Spleen (tissue), 11 donors: ENCODE results near the gene SLC22A3. TPM values are rescaled to one million over a fixed set of nuclear protein-coding genes. Genes with fewer than 3 reads are reported as not detected.

Source experiments
- DNase-seq: peaks from one replicate; pipeline ENCODE4 v3.0.0-alpha.2; 2020
- H3K27ac ChIP-seq, 8 donors: fragments of 200-600 bp; sonication (generic) in 7 of 8; 1 replicate in 4 of 8; 2 replicates in 4 of 8; pipeline versions ENCODE4 v1.5.0 to v1.8.0; 2016 to 2021; ENCODE audit warnings: inconsistent platforms in 4 of 8, mild to moderate bottlenecking in 4 of 8, moderate library complexity in 1 of 8
- H3K27me3 ChIP-seq, 7 donors: fragments of 200-600 bp; sonication (generic) in 6 of 7; replicated peaks in 1 of 7; 1 replicate in 4 of 7; 2 replicates in 3 of 7; pipeline versions ENCODE4 v1.5.0 to v1.8.0; 2016 to 2021; ENCODE audit warnings: inconsistent platforms in 3 of 7, mild to moderate bottlenecking in 1 of 7
- H3K36me3 ChIP-seq, 6 donors: fragments of 200-600 bp; sonication (generic) in 5 of 6; 1 replicate in 4 of 6; 2 replicates in 2 of 6; pipeline versions ENCODE4 v1.5.0 to v1.8.0; 2016 to 2021; ENCODE audit warnings: inconsistent platforms in 2 of 6
- H3K4me1 ChIP-seq, 6 donors: fragments of 200-600 bp; sonication (generic) in 5 of 6; 1 replicate in 3 of 6; 2 replicates in 3 of 6; pipeline versions ENCODE4 v1.5.0 to v1.8.0; 2016 to 2021; ENCODE audit warnings: inconsistent platforms in 3 of 6
- H3K4me3 ChIP-seq, 8 donors: fragments of 200-600 bp; sonication (generic) in 7 of 8; 1 replicate in 4 of 8; 2 replicates in 4 of 8; pipeline versions ENCODE4 v1.5.0 to v1.8.0; 2016 to 2021; ENCODE audit warnings: inconsistent platforms in 4 of 8, mild to moderate bottlenecking in 4 of 8, moderate library complexity in 2 of 8
- H3K9me3 ChIP-seq, 8 donors: fragments of 200-600 bp; sonication (generic) in 7 of 8; 1 replicate in 4 of 8; 2 replicates in 4 of 8; pipeline versions ENCODE4 v1.5.0 to v1.8.0; 2016 to 2021; ENCODE audit warnings: inconsistent platforms in 4 of 8
- POLR2A ChIP-seq, 3 donors: fragments of 450-650 bp; IDR thresholded peaks; one replicate each; pipeline ENCODE4 v1.5.1; 2017; ENCODE audit warnings: antibody characterized with exemption in 3 of 3, mild to moderate bottlenecking in 1 of 3
- POLR2AphosphoS5 ChIP-seq, 3 donors: sonication (generic); formaldehyde crosslinking; IDR thresholded peaks; one replicate each; pipeline ENCODE4 v1.5.1; 2017; ENCODE audit warnings: antibody characterized with exemption in 3 of 3
- WGBS, 5 donors: extraction: QIAGEN DNeasy Blood & Tissue Kit in 3 of 5; methylation state at CpG; one replicate each; pipeline versions ENCODE4 v1.1.5 to v1.1.7; 2013 to 2018; 5-methylcytosine and 5-hydroxymethylcytosine counted together
- intact Hi-C: fragments of 100-400 bp; cut with DNase I; formaldehyde crosslinking; loops from one replicate; pipeline ENCODE4 v1.15.0; 2023; ENCODE audit warnings: low total_unique reads
- polyA plus RNA-seq, 3 donors: library from polyadenylated mRNA; stranded (reverse); fragments of 200-250 nt; gene quantifications; one replicate each; pipeline ENCODE4 v1.2.1, GENCODE V29; 2013
- total RNA-seq, 7 donors: library from RNA; depleted of rRNA in 3 of 7; stranded (reverse); fragments of >200 nt in 3 of 7; fragmentation: NEBNext Ultra II Directional in 4 of 7; extraction: Animal tissue kit (Norgen Biotek cat#: 25700) in 4 of 7; gene quantifications; one replicate each; pipeline versions ENCODE4 v1.1.0 to v1.2.1, GENCODE V29; 2016 to 2021
- TF ChIP-seq, protein P1 (sequence below), 11 experiments: fragments of 200-600 bp in 7 of 11; fragments of 450-650 bp in 4 of 11; sonication (generic) in 4 of 11; IDR thresholded peaks in 8 of 11; conservative IDR thresholded peaks in 3 of 11; 1 replicate in 7 of 11; 2 replicates in 4 of 11; pipeline versions ENCODE4 v1.4.0 to v1.8.0; 2016 to 2021; ENCODE audit warnings: antibody characterized with exemption in 11 of 11, inconsistent platforms in 4 of 11, mild to moderate bottlenecking in 1 of 11
- donor health status: healthy with polysubstance abuse.
- donor health status: DM: no; HTN: no; CAD: no; lungs with moderate emphysema.
- donor health status: DM: no; HTN: no; CAD: no.
- donor health status: Bipolar disorder and iron deficiency.
- donor health status: healthy.
- donor health status: DM: no; HTN: no; CAD: no.
- donor health status: DM: yes; HTN: yes; CAD: no.

Gene SLC22A3
- total and polyA plus RNA-seq, 10 donors: 0.70 to 2.2 (median 1.7) TPM

DNA sequence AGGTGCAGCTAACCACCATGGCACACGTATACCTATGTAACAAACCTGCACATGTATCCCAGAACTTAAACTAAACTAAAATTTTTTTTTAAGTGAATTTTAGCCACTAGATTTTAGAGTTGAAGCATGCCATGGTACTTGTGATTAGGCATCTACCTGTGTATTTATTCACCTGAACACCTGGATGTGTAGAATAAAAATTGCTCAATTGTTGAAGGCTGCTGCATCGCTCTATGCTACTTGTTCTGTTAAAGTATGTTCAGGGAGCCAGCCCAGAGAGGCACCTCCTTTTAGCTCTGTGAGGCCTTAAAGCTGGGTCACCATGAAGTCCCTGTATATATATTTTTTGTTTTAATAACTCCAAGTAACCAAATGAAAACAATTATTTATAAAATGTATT is 28.3 kb downstream of the SLC22A3 start:
- Histone ChIP-seq H3K36me3 (no peaks in the 10 kb centered on the region), H3K27me3 (peaks cover 0 to 15% (median 0%) of the 10 kb centered on the region in 7 donors), H3K4me1 (no peaks in the 10 kb centered on the region), H3K4me3 (no peak overlapping the region), H3K9me3 (peaks cover 0 to 5% (median 0%) of the 10 kb centered on the region in 8 donors), H3K27ac (no peak overlapping the region)
- no peak for TF ChIP-seq POLR2A (IDR thresholded peaks at IDR 0.05)
- TF ChIP-seq, protein P1, sequence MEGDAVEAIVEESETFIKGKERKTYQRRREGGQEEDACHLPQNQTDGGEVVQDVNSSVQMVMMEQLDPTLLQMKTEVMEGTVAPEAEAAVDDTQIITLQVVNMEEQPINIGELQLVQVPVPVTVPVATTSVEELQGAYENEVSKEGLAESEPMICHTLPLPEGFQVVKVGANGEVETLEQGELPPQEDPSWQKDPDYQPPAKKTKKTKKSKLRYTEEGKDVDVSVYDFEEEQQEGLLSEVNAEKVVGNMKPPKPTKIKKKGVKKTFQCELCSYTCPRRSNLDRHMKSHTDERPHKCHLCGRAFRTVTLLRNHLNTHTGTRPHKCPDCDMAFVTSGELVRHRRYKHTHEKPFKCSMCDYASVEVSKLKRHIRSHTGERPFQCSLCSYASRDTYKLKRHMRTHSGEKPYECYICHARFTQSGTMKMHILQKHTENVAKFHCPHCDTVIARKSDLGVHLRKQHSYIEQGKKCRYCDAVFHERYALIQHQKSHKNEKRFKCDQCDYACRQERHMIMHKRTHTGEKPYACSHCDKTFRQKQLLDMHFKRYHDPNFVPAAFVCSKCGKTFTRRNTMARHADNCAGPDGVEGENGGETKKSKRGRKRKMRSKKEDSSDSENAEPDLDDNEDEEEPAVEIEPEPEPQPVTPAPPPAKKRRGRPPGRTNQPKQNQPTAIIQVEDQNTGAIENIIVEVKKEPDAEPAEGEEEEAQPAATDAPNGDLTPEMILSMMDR (IDR thresholded peaks at IDR 0.05 in 8 of 11, conservative IDR thresholded peaks at IDR 0.05 in 3 of 11): no peak
- TF ChIP-seq POLR2AphosphoS5 (IDR thresholded peaks at IDR 0.05): no peak
- intact Hi-C loops: no loop called here
- 89 to 98% (median 97%) methylated on average over 2 of the region's 2 CpGs for WGBS, 5 donors
- no peak for DNase-seq

DNA sequence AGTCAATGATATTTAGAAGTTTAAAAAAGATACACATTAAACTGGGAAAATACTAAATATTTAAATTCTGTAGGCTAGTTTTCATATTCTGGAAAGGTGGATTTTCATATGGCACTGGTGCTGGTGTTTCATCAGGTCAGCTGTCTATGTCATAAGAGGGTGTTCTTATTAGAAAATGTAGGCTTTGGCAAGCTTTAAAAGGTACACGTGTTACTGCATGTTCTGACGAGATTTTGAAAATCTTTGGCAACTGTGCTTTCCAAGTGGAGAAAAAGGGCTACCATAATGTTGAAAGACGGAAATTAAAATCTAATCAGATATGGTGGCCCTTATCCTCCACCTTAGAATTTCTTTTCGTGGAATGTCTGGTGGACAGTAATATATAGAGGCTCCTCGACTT is 30.0 kb downstream of the SLC22A3 start:
- Histone ChIP-seq H3K27ac (no peak overlapping the region), H3K9me3 (peaks cover 0 to 14% (median 11%) of the 10 kb centered on the region in 8 donors), H3K4me1 (no peaks in the 10 kb centered on the region), H3K4me3 (no peak overlapping the region), H3K27me3 (peaks cover 0 to 12% (median 0%) of the 10 kb centered on the region in 7 donors), H3K36me3 (no peaks in the 10 kb centered on the region)
- DNase-seq: no peak
- intact Hi-C loops: no loop called here
- TF ChIP-seq POLR2AphosphoS5 (IDR thresholded peaks at IDR 0.05): no peak
- TF ChIP-seq, protein P1 (IDR thresholded peaks at IDR 0.05 in 8 of 11, conservative IDR thresholded peaks at IDR 0.05 in 3 of 11): no peak
- no peak for TF ChIP-seq POLR2A (IDR thresholded peaks at IDR 0.05)
- 64 to 86% (median 78%) methylated on average over 5 of the region's 5 CpGs for WGBS, 5 donors

DNA sequence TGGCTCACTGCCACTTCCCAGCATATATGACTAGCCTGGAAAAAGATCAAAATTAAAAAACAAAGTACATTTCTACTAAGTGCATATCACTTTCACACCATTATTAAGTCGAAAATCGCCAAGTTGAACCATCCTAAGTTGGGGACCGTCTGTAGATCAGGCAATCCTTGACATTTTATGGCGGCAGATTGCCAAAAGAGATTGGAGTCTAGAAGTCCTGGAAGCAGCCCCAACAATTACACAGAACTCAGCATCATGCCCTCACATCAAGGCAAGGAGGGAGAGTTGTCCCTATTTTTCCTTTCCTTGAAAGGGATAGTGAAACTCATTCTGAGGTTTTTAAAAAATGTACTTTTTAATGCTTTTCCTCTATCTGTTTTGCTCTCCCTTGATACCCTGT is 30.7 kb downstream of the SLC22A3 start:
- Histone ChIP-seq H3K36me3 (no peaks in the 10 kb centered on the region), H3K4me3 (no peak overlapping the region), H3K4me1 (no peaks in the 10 kb centered on the region), H3K27me3 (peaks cover 0 to 6% (median 0%) of the 10 kb centered on the region in 7 donors), H3K9me3 (peaks cover 0 to 20% (median 12%) of the 10 kb centered on the region in 8 donors), H3K27ac (no peak overlapping the region)
- whole genome bisulfite sequencing, 5 donors: 71 to 89% (median 83%) methylated on average over 4 of the region's 4 CpGs
- DNase-seq: no peak
- intact Hi-C loops: no loop called here
- TF ChIP-seq POLR2AphosphoS5 (IDR thresholded peaks at IDR 0.05) (no peak), POLR2A (IDR thresholded peaks at IDR 0.05) (no peak)
- TF ChIP-seq, protein P1 (IDR thresholded peaks at IDR 0.05 in 8 of 11, conservative IDR thresholded peaks at IDR 0.05 in 3 of 11): no peak

GRCh38 chr6:160379466-160379865 is 31.3 kb downstream of the SLC22A3 start:
- H3K4me1 ChIP-seq: no peaks in the 10 kb centered on the region
- H3K36me3 ChIP-seq: no peaks in the 10 kb centered on the region
- H3K4me3 ChIP-seq: no peak overlapping the region
- intact Hi-C loops: no loop called here
- TF ChIP-seq POLR2AphosphoS5 (IDR thresholded peaks at IDR 0.05) (no peak), POLR2A (IDR thresholded peaks at IDR 0.05) (no peak)
- TF ChIP-seq, protein P1 (IDR thresholded peaks at IDR 0.05 in 8 of 11, conservative IDR thresholded peaks at IDR 0.05 in 3 of 11): no peak
- peaks cover 0 to 6% (median 0%) of the 10 kb centered on the region in 7 donors for H3K27me3 ChIP-seq
- peaks cover 0 to 25% (median 12%) of the 10 kb centered on the region in 8 donors for H3K9me3 ChIP-seq
- DNase-seq: no peak
- H3K27ac ChIP-seq: no peak overlapping the region
